ENCODE results near the gene TTLL11. TPM values are rescaled to one million over a fixed set of nuclear protein-coding genes. Genes with fewer than 3 reads are reported as not detected.

The TTLL11 gene
- total and polyA plus RNA-seq, 2 of the 8 experiments (the other 6 are each of a cell fraction or from before 2014, with no cell fraction given): 0.56 to 0.80 TPM

- H4K20me1 ChIP-seq (replicated peaks in 1 of 2; ENCODE audit: control insufficient read depth in 1 of 2, insufficient read depth in 2 of 2, low read length in 2 of 2): peaks cover 0 to 8% of the 10 kb centered on the region in 2 experiments
- H3K79me1 ChIP-seq (ENCODE audit: low read depth, low read length): no peaks in the 10 kb centered on the region
- WGBS, 2 experiments (ENCODE audit: extremely low coverage in 1 of 2, insufficient coverage in 1 of 2, insufficient read length in 1 of 2, insufficient replicate concordance in 2 of 2, low coverage in 1 of 2, low lambda C conversion rate in 2 of 2, missing lambda C conversion rate in 1 of 2): 81% methylated on average over 5 of the region's 5 CpGs; no CpG with 5 or more reads in 1 of the 2 experiments
- no peak overlapping the region for H3K18ac ChIP-seq (ENCODE audit: extremely low read depth, low read length)
- TF ChIP-seq SP2 (IDR thresholded peaks at IDR 0.05; ENCODE audit: low read length) (no peak), SIX5 (IDR thresholded peaks at IDR 0.05; ENCODE audit: low read depth, low read length) (no peak), RBBP5 (IDR thresholded peaks at IDR 0.05; ENCODE audit: borderline replicate concordance, low read depth, low read length) (no peak), EZH2 (IDR thresholded peaks at IDR 0.05; ENCODE audit: low read depth, low read length, severe bottlenecking) (no peak), JUND (IDR thresholded peaks at IDR 0.05; ENCODE audit: low read length) (no peak), ATF3 (IDR thresholded peaks at IDR 0.05; ENCODE audit: insufficient read depth, low read depth, low read length) (no peak), PHF8 (conservative IDR thresholded peaks at IDR 0.05; ENCODE audit: low read depth, low read length) (no peak), CREB1 (IDR thresholded peaks at IDR 0.05) (no peak), CHD2 (IDR thresholded peaks at IDR 0.05; ENCODE audit: low read length) (no peak), CHD1 (IDR thresholded peaks at IDR 0.05; ENCODE audit: low read depth, low read length) (no peak), BACH1 (IDR thresholded peaks at IDR 0.05; ENCODE audit: low read length) (no peak), TAF7 (optimal IDR thresholded peaks at IDR 0.05; ENCODE audit: borderline replicate concordance, low read depth, low read length) (no peak), TBP (IDR thresholded peaks at IDR 0.05; ENCODE audit: low read depth, low read length) (no peak)
- no peak overlapping the region for H3K4me3 ChIP-seq (ENCODE audit: extremely low read depth in 1 of 4, insufficient read depth in 2 of 4, low read depth in 3 of 4, low read length in 4 of 4)
- no peak overlapping the region for H3K9ac ChIP-seq (replicated peaks in 1 of 4; ENCODE audit: extremely low read depth in 1 of 4, low read depth in 3 of 4, low read length in 3 of 4)
- ChIA-PET POLR2A (ENCODE audit: partially characterized antibody) (no interaction called here), CTCF (ENCODE audit: partially characterized antibody) (interaction anchor here (0.8 to 1.8 kb wide), 3 partner anchors 12 to 34 kb away, joined by 3 to 6 read pairs (median 4); no protein-coding TSS in a partner anchor)
- H2BK20ac ChIP-seq (ENCODE audit: low read length): no peak overlapping the region
- H3K36me3 ChIP-seq (ENCODE audit: control insufficient read depth in 2 of 4, insufficient read depth in 4 of 4, low read length in 3 of 4): no peaks in the 10 kb centered on the region; a peak in 1 of 8 replicates
- no peak overlapping the region for H3K4ac ChIP-seq (replicated peaks; ENCODE audit: insufficient read length, low read depth, low read length)
- H3K4me2 ChIP-seq (ENCODE audit: insufficient read depth in 1 of 2, low read depth in 2 of 2, low read length in 2 of 2): no peak overlapping the region
- peaks cover 10% of the 10 kb centered on the region; the same call in 1 of the 2 replicates for H3K23me2 ChIP-seq (ENCODE audit: low read depth, low read length)
- no peak overlapping the region for H4K91ac ChIP-seq (replicated peaks; ENCODE audit: insufficient read length, low read length)
- H2AFZ ChIP-seq (ENCODE audit: low read length): no peak overlapping the region
- no peak overlapping the region for H3K56ac ChIP-seq (replicated peaks; ENCODE audit: insufficient read length, low read depth, low read length)
- H3K4me1 ChIP-seq (replicated peaks in 1 of 4; ENCODE audit: control insufficient read depth in 3 of 4, insufficient read depth in 4 of 4, low read length in 3 of 4): peaks cover 3 to 15% (median 9%) of the 10 kb centered on the region in 4 experiments; a peak in 5 of 7 replicates
- H3K79me2 ChIP-seq (ENCODE audit: control insufficient read depth in 1 of 2, insufficient read depth in 2 of 2, low read length in 2 of 2): peaks cover 0 to 6% of the 10 kb centered on the region in 2 experiments; a peak in 2 of 4 replicates
- no peaks in the 10 kb centered on the region for H3K27me3 ChIP-seq (replicated peaks in 1 of 4; ENCODE audit: control insufficient read depth in 3 of 4, extremely low read depth in 1 of 4, insufficient read depth in 3 of 4, low read length in 3 of 4)
- H4K5ac ChIP-seq (ENCODE audit: insufficient read length, low read depth, low read length): no peak overlapping the region
- H3K27ac ChIP-seq (ENCODE audit: low read depth, low read length): no peak overlapping the region
- no peak overlapping the region for H4K8ac ChIP-seq (ENCODE audit: extremely low read depth, insufficient read depth, low read length)
- FAIRE-seq (no peak), DNase-seq (ENCODE audit: low read depth in 1 of 2, low spot score in 2 of 2) (no peak)
- no peak overlapping the region for H3K14ac ChIP-seq (ENCODE audit: insufficient read length)
- H2BK12ac ChIP-seq (ENCODE audit: low read depth, low read length): no peak overlapping the region
- H2BK120ac ChIP-seq (replicated peaks; ENCODE audit: low read depth, low read length): no peak overlapping the region
- no peak overlapping the region for H2BK15ac ChIP-seq (ENCODE audit: low read length)
- no peak overlapping the region for H3K23ac ChIP-seq (ENCODE audit: insufficient read length)
- H2AK5ac ChIP-seq (ENCODE audit: low read depth, low read length): no peak overlapping the region
- no peaks in the 10 kb centered on the region; a peak in 1 of 4 replicates for H3K9me3 ChIP-seq (ENCODE audit: insufficient read depth in 2 of 2, low read depth in 1 of 2, low read length in 1 of 2)
- no peak overlapping the region for H2BK5ac ChIP-seq (ENCODE audit: low read depth, low read length)
Observed at GRCh38 chr9:121892706-121893105, 200.4 kb downstream of the TTLL11 start.

All from H1 (cell line).